CD4-positive, alpha-beta T cell treated with Interleukin-17A for 4 hours (primary cell): Measurements from ENCODE around the gene TPT1.
A peak's percentile ranks its signal among the peaks of the same experiment; 100 is the strongest.
"Not testable (repeated sequence)": the region's sequence is repeated elsewhere in the genome, so short reads cannot be mapped to it uniquely, and the experiment has no call there.

ENCODE experiments used
- DNase-seq: peaks from one replicate; pipeline ENCODE4 v3.0.0-alpha.2; 2020; ENCODE audit warnings: mixed read lengths

The TPT1 gene

GRCh38 chr13:45341034-45341798, at the start of gene TPT1:
TSS of gene TPT1 (minus strand) at chr13:45341183. CDS start at chr13:45341069, 114 bp downstream.
- DNase-seq: peak; percentile 100

- DNase-seq: not testable (repeated sequence)
Measured at GRCh38 chr13:45390348-45390747, 49.4 kb upstream of the TPT1 start.

GRCh38 chr13:45388664-45389063, 47.7 kb upstream of the TPT1 start:
- DNase-seq: no peak

- not testable (repeated sequence) for DNase-seq
Measured at GRCh38 chr13:45386892-45387575, 46.1 kb upstream of the TPT1 start.

GRCh38 chr13:45385907-45386553, 45.0 kb upstream of the TPT1 start:
- DNase-seq: no peak

- no peak for DNase-seq
Measured at GRCh38 chr13:45385320-45385719, 44.3 kb upstream of the TPT1 start.

GRCh38 chr13:45384474-45385174, 43.6 kb upstream of the TPT1 start:
- DNase-seq: no peak

GRCh38 chr13:45382739-45383138, 41.8 kb upstream of the TPT1 start:
- not testable (repeated sequence) for DNase-seq

GRCh38 chr13:45381196-45381595, 40.2 kb upstream of the TPT1 start:
- no peak for DNase-seq

GRCh38 chr13:45380708-45381107, 39.7 kb upstream of the TPT1 start:
- DNase-seq: not testable (repeated sequence)

GRCh38 chr13:45379516-45379915, 38.5 kb upstream of the TPT1 start:
- not testable (repeated sequence) for DNase-seq

- DNase-seq: not testable (repeated sequence)
Measured at GRCh38 chr13:45378786-45379185, 37.8 kb upstream of the TPT1 start.

GRCh38 chr13:45377314-45377713, 36.3 kb upstream of the TPT1 start:
- DNase-seq: not testable (repeated sequence)

GRCh38 chr13:45376651-45377050, 35.7 kb upstream of the TPT1 start:
- DNase-seq: not testable (repeated sequence)

- no peak for DNase-seq
Measured at GRCh38 chr13:45374917-45375316, 33.9 kb upstream of the TPT1 start.

GRCh38 chr13:45373162-45373547, 32.2 kb upstream of the TPT1 start:
- no peak for DNase-seq

- no peak for DNase-seq
Measured at GRCh38 chr13:45372189-45373161, 31.5 kb upstream of the TPT1 start.

- DNase-seq: peak; percentile 74
Measured at GRCh38 chr13:45370922-45371406, 30.0 kb upstream of the TPT1 start.

GRCh38 chr13:45369116-45369515, 28.1 kb upstream of the TPT1 start:
- DNase-seq: no peak

GRCh38 chr13:45368571-45368970, 27.6 kb upstream of the TPT1 start:
- no peak for DNase-seq

GRCh38 chr13:45368005-45368404, 27.0 kb upstream of the TPT1 start:
- peak; percentile 40 for DNase-seq

GRCh38 chr13:45367358-45367757, 26.4 kb upstream of the TPT1 start:
- peak; percentile 95 for DNase-seq
